Brain microvascular endothelial cell (primary cell): Measurements from ENCODE around the gene DOCK1.

Source experiments
- DNase-seq: peaks from one replicate; pipeline ENCODE4 v3.0.0-alpha.2; 2020
- H3K27ac ChIP-seq: fragments of 250-450 bp; sonication (Bioruptor Pico); 2 replicates; pipeline ENCODE4 v1.5.1; 2020; ENCODE audit warnings: mild to moderate bottlenecking, moderate library complexity
- H3K27me3 ChIP-seq: fragments of 250-450 bp; sonication (Bioruptor Pico); replicated peaks from 2 replicates; pipeline ENCODE4 v1.5.1; 2020; ENCODE audit warnings: mild to moderate bottlenecking
- H3K36me3 ChIP-seq: fragments of 250-450 bp; sonication (Bioruptor Pico); replicated peaks from 2 replicates; pipeline ENCODE4 v1.5.1; 2020; ENCODE audit warnings: mild to moderate bottlenecking
- H3K4me3 ChIP-seq: 2 replicates; pipeline ENCODE4 v1.5.1; 2011; ENCODE audit warnings: low read depth, mild to moderate bottlenecking, control low read depth, low read length, moderate library complexity
- in situ Hi-C: cut with HindIII; loops from 2 replicates; pipeline ENCODE4 v1.10.0; 2017; ENCODE audit warnings: low sequenced_read_pairs, low pct_ligation_motif_present
- TF ChIP-seq, protein P1 (sequence below): IDR thresholded peaks from 2 replicates; pipeline ENCODE4 v1.5.1; 2011; ENCODE audit warnings: low read depth, mild to moderate bottlenecking, moderate library complexity, low read length, control low read depth, inconsistent platforms; ENCODE audit errors: missing control alignments

The DOCK1 gene

DNA sequence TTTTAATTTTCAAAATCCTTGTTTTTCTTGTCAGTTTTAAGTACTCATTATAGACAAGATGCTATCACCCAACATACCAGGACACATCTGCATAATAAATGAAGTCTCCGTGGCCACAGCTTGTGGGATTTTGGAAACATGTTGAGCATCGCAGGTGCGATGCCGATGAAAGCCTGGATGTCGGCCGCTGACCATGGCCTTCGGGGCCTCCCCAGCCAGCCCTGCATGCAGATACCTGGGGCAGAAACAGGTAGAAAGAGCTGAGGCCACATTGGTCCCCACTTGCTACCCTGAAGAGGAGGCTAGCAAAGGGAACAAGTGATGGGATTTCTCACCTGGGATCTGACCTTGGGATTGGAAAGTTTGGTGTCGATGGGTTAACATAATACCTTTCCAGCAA lies 123.8 kb downstream of the DOCK1 start:
- H3K27ac ChIP-seq = no peak overlapping the region
- no peak for DNase-seq
- TF ChIP-seq, protein P1, sequence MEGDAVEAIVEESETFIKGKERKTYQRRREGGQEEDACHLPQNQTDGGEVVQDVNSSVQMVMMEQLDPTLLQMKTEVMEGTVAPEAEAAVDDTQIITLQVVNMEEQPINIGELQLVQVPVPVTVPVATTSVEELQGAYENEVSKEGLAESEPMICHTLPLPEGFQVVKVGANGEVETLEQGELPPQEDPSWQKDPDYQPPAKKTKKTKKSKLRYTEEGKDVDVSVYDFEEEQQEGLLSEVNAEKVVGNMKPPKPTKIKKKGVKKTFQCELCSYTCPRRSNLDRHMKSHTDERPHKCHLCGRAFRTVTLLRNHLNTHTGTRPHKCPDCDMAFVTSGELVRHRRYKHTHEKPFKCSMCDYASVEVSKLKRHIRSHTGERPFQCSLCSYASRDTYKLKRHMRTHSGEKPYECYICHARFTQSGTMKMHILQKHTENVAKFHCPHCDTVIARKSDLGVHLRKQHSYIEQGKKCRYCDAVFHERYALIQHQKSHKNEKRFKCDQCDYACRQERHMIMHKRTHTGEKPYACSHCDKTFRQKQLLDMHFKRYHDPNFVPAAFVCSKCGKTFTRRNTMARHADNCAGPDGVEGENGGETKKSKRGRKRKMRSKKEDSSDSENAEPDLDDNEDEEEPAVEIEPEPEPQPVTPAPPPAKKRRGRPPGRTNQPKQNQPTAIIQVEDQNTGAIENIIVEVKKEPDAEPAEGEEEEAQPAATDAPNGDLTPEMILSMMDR = no peak
- in situ Hi-C loops = no loop called here
- no peak overlapping the region for H3K4me3 ChIP-seq
- no peaks in the 10 kb centered on the region for H3K27me3 ChIP-seq
- H3K36me3 ChIP-seq = peaks cover 52% of the 10 kb centered on the region

DNA sequence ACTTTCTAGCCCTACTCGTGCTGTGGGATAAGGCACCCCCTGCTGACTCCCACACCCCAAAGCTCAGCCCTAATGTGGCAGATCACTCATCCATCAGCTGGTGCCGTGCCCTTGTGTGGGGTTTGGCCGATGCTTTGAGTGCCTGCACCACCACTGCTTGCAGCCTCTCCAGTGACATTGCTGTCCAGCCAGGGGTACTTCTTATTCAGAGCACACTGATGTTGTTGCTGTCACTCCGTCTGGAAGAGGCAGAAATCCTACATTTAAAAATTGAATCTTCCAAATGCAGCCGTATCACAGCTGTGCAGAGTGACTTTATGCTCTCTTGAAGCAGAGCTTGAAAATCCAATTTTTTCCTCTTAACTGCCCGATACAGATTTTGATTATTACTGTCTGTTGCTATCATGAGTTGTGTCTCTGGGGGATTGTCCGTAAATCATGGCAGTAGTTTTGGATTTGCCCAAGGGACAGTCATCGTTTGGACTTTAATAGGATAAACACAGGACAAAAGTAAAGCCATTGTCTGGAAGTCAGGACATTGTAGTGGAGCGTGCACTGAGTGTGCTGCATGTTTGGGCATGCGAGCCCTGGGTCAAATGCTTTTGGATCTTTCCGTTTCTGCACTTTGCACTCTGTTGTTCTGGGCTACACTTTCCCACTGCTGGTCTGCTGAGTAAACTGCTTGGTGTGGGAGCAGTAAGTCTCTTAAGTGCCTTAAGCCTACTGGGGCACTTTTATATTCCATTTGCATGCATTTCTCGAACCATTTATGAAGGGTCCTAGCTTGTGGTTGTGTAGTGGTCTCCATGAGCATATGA lies 128.2 kb downstream of the DOCK1 start:
- Histone ChIP-seq H3K27me3 (no peaks in the 10 kb centered on the region), H3K4me3 (no peak overlapping the region), H3K36me3 (peaks cover 39% of the 10 kb centered on the region), H3K27ac (no peak overlapping the region)
- DNase-seq = no peak
- TF ChIP-seq, protein P1 = no peak
- in situ Hi-C loops = no loop called here

DNA sequence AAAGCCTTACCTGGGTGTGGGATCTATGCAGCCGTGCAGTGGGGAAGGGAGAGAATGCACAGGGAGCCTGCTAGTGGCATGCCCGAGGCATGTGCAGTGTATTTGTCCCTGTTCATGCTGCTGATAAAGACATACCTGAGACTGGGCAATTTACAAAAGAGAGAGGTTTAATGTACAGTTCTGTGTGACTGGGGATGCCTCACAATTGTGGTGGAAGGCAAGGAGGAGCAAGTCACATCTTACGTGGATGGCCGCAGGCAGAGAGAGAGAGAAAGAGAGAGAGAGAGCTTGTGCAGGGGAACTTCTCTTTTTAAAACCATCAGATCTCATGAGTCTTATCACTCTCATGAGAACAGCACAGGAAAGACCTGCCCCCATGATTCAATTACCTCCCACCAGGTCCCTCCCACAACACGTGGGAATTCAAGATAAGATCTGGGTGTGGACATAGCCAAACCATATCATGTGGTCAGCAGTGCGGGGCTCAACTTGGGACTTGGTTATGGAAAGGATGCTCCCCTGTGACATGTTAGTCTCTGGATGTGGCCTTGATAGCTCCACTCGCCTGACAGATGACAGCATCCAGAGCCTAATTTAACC lies 128.9 kb downstream of the DOCK1 start:
- H3K4me3 ChIP-seq = no peak overlapping the region
- H3K36me3 ChIP-seq = peaks cover 44% of the 10 kb centered on the region
- DNase-seq = no peak

DNA sequence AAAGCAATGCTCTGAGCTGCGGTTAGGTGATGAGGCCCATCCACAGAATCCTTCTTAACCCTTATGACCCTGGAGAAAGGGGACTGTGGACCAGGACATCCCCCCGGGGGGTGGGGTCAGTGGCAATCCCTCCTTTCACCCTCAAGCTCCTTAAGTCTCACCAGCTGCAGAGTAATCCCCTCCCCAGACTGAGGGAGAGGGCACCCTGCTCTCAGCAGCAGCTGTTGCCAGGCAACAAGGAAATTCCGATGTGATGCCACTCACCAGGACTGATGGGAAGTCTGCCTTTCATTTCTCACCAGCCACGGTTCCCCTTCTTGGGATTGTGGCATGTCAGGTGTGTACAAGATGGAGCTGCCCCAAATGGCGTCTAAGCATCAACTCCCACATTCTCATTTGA lies 129.6 kb downstream of the DOCK1 start:
- in situ Hi-C loops = no loop called here
- H3K27ac ChIP-seq = no peak overlapping the region
- TF ChIP-seq, protein P1 = no peak

More for the DNA sequence above, 128.9 kb downstream of the DOCK1 start:
- Histone ChIP-seq H3K27me3 (no peaks in the 10 kb centered on the region), H3K27ac (no peak overlapping the region)
- in situ Hi-C loops = no loop called here
- TF ChIP-seq, protein P1 = no peak

DNA sequence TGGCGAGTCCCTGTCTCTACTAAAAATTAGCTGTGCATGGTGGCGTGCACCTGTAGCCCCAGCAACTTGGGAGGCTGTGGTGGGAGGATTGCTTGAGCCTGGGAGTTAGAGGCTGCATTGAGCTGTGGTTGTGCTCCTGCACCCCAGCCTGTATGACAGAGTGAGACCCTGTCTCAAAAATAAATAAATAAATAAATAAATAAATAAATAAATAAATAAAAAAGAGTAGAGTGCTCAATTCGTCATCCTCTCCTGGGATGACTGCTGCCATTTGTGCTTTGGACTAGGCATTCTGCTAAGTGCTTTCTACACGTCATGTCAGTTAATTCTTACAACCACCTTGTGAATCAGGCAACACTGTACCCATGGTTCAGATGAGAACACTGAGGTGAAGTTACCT lies 130.6 kb downstream of the DOCK1 start:
- no peaks in the 10 kb centered on the region for H3K27me3 ChIP-seq
- TF ChIP-seq, protein P1 = no peak
- H3K4me3 ChIP-seq = no peak overlapping the region
- no peak overlapping the region for H3K27ac ChIP-seq
- no peak for DNase-seq
- in situ Hi-C loops = no loop called here
- peaks cover 44% of the 10 kb centered on the region for H3K36me3 ChIP-seq

More for the DNA sequence above, 129.6 kb downstream of the DOCK1 start:
- no peak for DNase-seq
- Histone ChIP-seq H3K36me3 (peaks cover 45% of the 10 kb centered on the region), H3K4me3 (no peak overlapping the region), H3K27me3 (no peaks in the 10 kb centered on the region)

DNA sequence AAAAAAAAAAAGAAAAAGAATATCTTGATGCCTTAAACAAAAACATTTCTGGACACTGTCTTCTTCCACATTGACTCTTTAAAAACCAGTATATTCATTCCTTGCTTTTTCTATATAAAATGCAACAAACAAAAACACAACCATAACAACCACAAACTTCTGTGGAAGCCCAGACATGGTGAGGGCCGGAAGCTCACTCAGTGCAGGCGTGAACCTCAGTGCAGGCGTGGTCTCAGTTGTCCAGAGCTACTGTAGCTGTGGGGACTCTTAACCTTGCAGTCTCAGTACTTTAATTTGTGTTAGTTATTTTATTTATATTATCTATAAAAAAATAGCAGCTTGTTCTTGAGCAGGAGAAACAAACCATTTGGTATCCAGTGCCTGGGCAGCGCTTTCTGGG lies 131.8 kb downstream of the DOCK1 start:
- no peak for DNase-seq
- Histone ChIP-seq H3K36me3 (peaks cover 36% of the 10 kb centered on the region), H3K27me3 (no peaks in the 10 kb centered on the region), H3K4me3 (no peak overlapping the region), H3K27ac (no peak overlapping the region)
- TF ChIP-seq, protein P1 = no peak
- in situ Hi-C loops = no loop called here
